Astrocyte (in vitro differentiated cells and primary cell): ENCODE measurements around the gene FAR1. TPM values are rescaled to one million over a fixed set of nuclear protein-coding genes. Genes with fewer than 3 reads are reported as not detected.

Source experiments
- DNase-seq: peaks from one replicate; pipeline ENCODE4 v3.0.0-alpha.2; 2010; ENCODE audit warnings: low read depth
- FAIRE-seq: peaks from 2 replicates; lab custom pipeline; 2011; peaks lifted over from hg19 to GRCh38; lab: Jason Lieb, UNC
- H2AFZ ChIP-seq: 2 replicates; pipeline ENCODE4 v1.6.0; 2012; ENCODE audit warnings: low read depth, low read length, inconsistent platforms
- H3K27ac ChIP-seq: 2 replicates; pipeline ENCODE4 v1.5.1; 2011; ENCODE audit warnings: low read depth, low read length, inconsistent platforms
- H3K27me3 ChIP-seq: 2 replicates; pipeline ENCODE4 v1.6.0; 2011; ENCODE audit warnings: low read length, inconsistent platforms; ENCODE audit not compliant: insufficient read depth
- H3K36me3 ChIP-seq: 2 replicates; pipeline ENCODE4 v1.5.1; 2011; ENCODE audit warnings: low read length, inconsistent platforms; ENCODE audit not compliant: insufficient read depth
- H3K4me1 ChIP-seq: 2 replicates; pipeline ENCODE4 v1.5.1; 2011; ENCODE audit warnings: low read length, inconsistent platforms; ENCODE audit not compliant: insufficient read depth
- H3K4me2 ChIP-seq: 2 replicates; pipeline ENCODE4 v1.6.0; 2012; ENCODE audit warnings: low read length, inconsistent platforms
- H3K4me3 ChIP-seq: 2 replicates; pipeline ENCODE4 v1.5.1; 2011; ENCODE audit warnings: low read depth, mild to moderate bottlenecking, low read length, inconsistent platforms; ENCODE audit not compliant: insufficient read depth
- H3K79me2 ChIP-seq: 2 replicates; pipeline ENCODE4 v1.6.0; 2012; ENCODE audit warnings: mild to moderate bottlenecking, low read length, inconsistent platforms; ENCODE audit not compliant: insufficient read depth
- H3K9ac ChIP-seq: 2 replicates; pipeline ENCODE4 v1.6.0; 2012; ENCODE audit warnings: mild to moderate bottlenecking, low read length, inconsistent platforms
- H3K9me3 ChIP-seq: 2 replicates; pipeline ENCODE4 v1.5.1; 2012; ENCODE audit warnings: low read depth, mild to moderate bottlenecking, low read length, inconsistent platforms; ENCODE audit not compliant: insufficient read depth
- H4K20me1 ChIP-seq: 2 replicates; pipeline ENCODE4 v1.6.0; 2012; ENCODE audit warnings: low read length, inconsistent platforms; ENCODE audit not compliant: insufficient read depth
- H3K27ac Mint-ChIP-seq: one replicate; pipeline ENCODE4 v1.8.0; 2021; ENCODE audit warnings: mild to moderate bottlenecking, mixed read lengths; ENCODE audit not compliant: unreplicated experiment
- H3K27me3 Mint-ChIP-seq: one replicate; pipeline ENCODE4 v1.8.0; 2021; ENCODE audit warnings: low read depth, mixed read lengths; ENCODE audit not compliant: unreplicated experiment
- H3K36me3 Mint-ChIP-seq: one replicate; pipeline ENCODE4 v1.8.0; 2021; ENCODE audit warnings: low read depth, mixed read lengths; ENCODE audit not compliant: unreplicated experiment
- H3K4me1 Mint-ChIP-seq: one replicate; pipeline ENCODE4 v1.8.0; 2021; ENCODE audit warnings: low read depth, mixed read lengths; ENCODE audit not compliant: unreplicated experiment
- H3K4me3 Mint-ChIP-seq: one replicate; pipeline ENCODE4 v1.8.0; 2021; ENCODE audit warnings: mild to moderate bottlenecking, moderate library complexity, mixed read lengths; ENCODE audit not compliant: unreplicated experiment
- H3K9me3 Mint-ChIP-seq: one replicate; pipeline ENCODE4 v1.8.0; 2021; ENCODE audit warnings: mild to moderate bottlenecking, mixed read lengths; ENCODE audit not compliant: unreplicated experiment
- CTCF ChIP-seq: IDR thresholded peaks from 2 replicates; pipeline ENCODE4 v1.5.1; 2011; ENCODE audit warnings: low read depth, mild to moderate bottlenecking, inconsistent platforms, low read length, moderate library complexity; ENCODE audit not compliant: insufficient read depth
- EZH2 ChIP-seq: IDR thresholded peaks from 2 replicates; pipeline ENCODE4 v1.6.1; 2012; ENCODE audit warnings: mild to moderate bottlenecking, low read length, inconsistent platforms; ENCODE audit not compliant: insufficient read depth
- total RNA-seq: library from RNA; stranded (reverse); gene quantifications from 2 replicates; pipeline ENCODE4 v1.2.1, GENCODE V29; 2021

Gene FAR1
- total RNA-seq, 1 donor from 2014 or later = 100 TPM

GRCh38 chr11:13629779-13630178 is 38.7 kb upstream of the FAR1 start:
- H3K4me3 Mint-ChIP-seq = no peak overlapping the region
- H3K9me3 Mint-ChIP-seq = peaks cover 5% of the 10 kb centered on the region
- TF ChIP-seq CTCF (no peak), EZH2 (no peak)
- H3K4me2 ChIP-seq = no peak overlapping the region
- H2AFZ ChIP-seq = no peak overlapping the region
- H3K36me3 ChIP-seq = no peaks in the 10 kb centered on the region
- H3K27me3 Mint-ChIP-seq = no peaks in the 10 kb centered on the region
- H3K27me3 ChIP-seq = no peaks in the 10 kb centered on the region
- FAIRE-seq (no peak), DNase-seq (no peak)
- H3K27ac Mint-ChIP-seq = no peak overlapping the region
- H3K79me2 ChIP-seq = no peaks in the 10 kb centered on the region
- H3K9ac ChIP-seq = no peak overlapping the region
- no peaks in the 10 kb centered on the region for H3K9me3 ChIP-seq
- H3K36me3 Mint-ChIP-seq = no peaks in the 10 kb centered on the region
- no peaks in the 10 kb centered on the region for H4K20me1 ChIP-seq
- H3K4me1 Mint-ChIP-seq = no peaks in the 10 kb centered on the region
- H3K4me1 ChIP-seq = no peaks in the 10 kb centered on the region
- H3K27ac ChIP-seq = no peak overlapping the region
- H3K4me3 ChIP-seq = no peak overlapping the region

- no peak overlapping the region for H3K4me3 ChIP-seq
- FAIRE-seq (no peak), DNase-seq (no peak)
- no peaks in the 10 kb centered on the region for H3K4me1 ChIP-seq
- Mint-ChIP-seq H3K27ac (no peak overlapping the region), H3K36me3 (no peaks in the 10 kb centered on the region), H3K4me3 (no peak overlapping the region), H3K27me3 (no peaks in the 10 kb centered on the region), H3K4me1 (no peaks in the 10 kb centered on the region), H3K9me3 (no peaks in the 10 kb centered on the region)
- no peaks in the 10 kb centered on the region for H3K27me3 ChIP-seq
- H3K27ac ChIP-seq = no peak overlapping the region
- H3K9ac ChIP-seq = no peak overlapping the region
- no peaks in the 10 kb centered on the region for H3K36me3 ChIP-seq
- H4K20me1 ChIP-seq = no peaks in the 10 kb centered on the region
- no peaks in the 10 kb centered on the region for H3K9me3 ChIP-seq
- no peak overlapping the region for H3K4me2 ChIP-seq
- TF ChIP-seq CTCF (no peak), EZH2 (no peak)
- H3K79me2 ChIP-seq = no peaks in the 10 kb centered on the region
- no peak overlapping the region for H2AFZ ChIP-seq
Measured at GRCh38 chr11:13635290-13635689, 33.2 kb upstream of the FAR1 start.

DNA sequence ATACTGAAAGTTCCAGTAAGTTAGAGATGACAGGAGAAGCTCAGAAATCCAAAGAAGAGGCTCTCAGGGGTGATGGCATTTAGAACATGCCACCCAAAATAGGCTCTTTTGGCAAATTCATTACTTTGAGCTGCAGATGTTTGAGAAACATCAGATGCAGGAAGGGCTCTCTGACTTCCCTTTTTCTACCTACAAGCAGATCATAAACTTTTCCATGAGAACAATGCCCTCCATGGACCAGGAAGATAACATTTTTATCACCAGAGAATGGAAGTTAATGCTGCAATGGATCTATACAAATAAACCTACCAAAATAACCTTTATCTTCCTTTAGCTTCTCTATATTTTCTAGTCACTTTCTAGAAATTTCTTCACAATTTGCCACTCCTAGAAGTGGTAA is 32.7 kb upstream of the FAR1 start:
- no peaks in the 10 kb centered on the region for H3K4me1 Mint-ChIP-seq
- FAIRE-seq (no peak), DNase-seq (no peak)
- Histone ChIP-seq H3K9me3 (no peaks in the 10 kb centered on the region), H3K27me3 (no peaks in the 10 kb centered on the region), H3K79me2 (no peaks in the 10 kb centered on the region), H3K4me2 (no peak overlapping the region), H2AFZ (no peak overlapping the region), H3K4me3 (no peak overlapping the region), H3K4me1 (no peaks in the 10 kb centered on the region), H3K9ac (no peak overlapping the region), H4K20me1 (no peaks in the 10 kb centered on the region), H3K36me3 (no peaks in the 10 kb centered on the region), H3K27ac (no peak overlapping the region)
- no peak overlapping the region for H3K4me3 Mint-ChIP-seq
- H3K9me3 Mint-ChIP-seq = no peaks in the 10 kb centered on the region
- no peak overlapping the region for H3K27ac Mint-ChIP-seq
- H3K36me3 Mint-ChIP-seq = no peaks in the 10 kb centered on the region
- TF ChIP-seq EZH2 = no peak
- no peak for TF ChIP-seq CTCF
- no peaks in the 10 kb centered on the region for H3K27me3 Mint-ChIP-seq
